Brain microvascular endothelial cell (primary cell): ENCODE data around the gene PTPRM.

ENCODE experiments used
- DNase-seq: peaks from one replicate; pipeline ENCODE4 v3.0.0-alpha.2; 2020
- H3K27ac ChIP-seq: fragments of 250-450 bp; sonication (Bioruptor Pico); 2 replicates; pipeline ENCODE4 v1.5.1; 2020; ENCODE audit warnings: mild to moderate bottlenecking, moderate library complexity
- H3K27me3 ChIP-seq: fragments of 250-450 bp; sonication (Bioruptor Pico); replicated peaks from 2 replicates; pipeline ENCODE4 v1.5.1; 2020; ENCODE audit warnings: mild to moderate bottlenecking
- H3K36me3 ChIP-seq: fragments of 250-450 bp; sonication (Bioruptor Pico); replicated peaks from 2 replicates; pipeline ENCODE4 v1.5.1; 2020; ENCODE audit warnings: mild to moderate bottlenecking
- H3K4me3 ChIP-seq: 2 replicates; pipeline ENCODE4 v1.5.1; 2011; ENCODE audit warnings: low read depth, mild to moderate bottlenecking, control low read depth, low read length, moderate library complexity
- CTCF ChIP-seq: IDR thresholded peaks from 2 replicates; pipeline ENCODE4 v1.5.1; 2011; ENCODE audit warnings: low read depth, mild to moderate bottlenecking, moderate library complexity, low read length, control low read depth, inconsistent platforms; ENCODE audit errors: missing control alignments
- in situ Hi-C: cut with HindIII; loops from 2 replicates; pipeline ENCODE4 v1.10.0; 2017; ENCODE audit warnings: low sequenced_read_pairs, low pct_ligation_motif_present

Gene PTPRM

GRCh38 chr18:8162802-8163201 is 595.7 kb downstream of the PTPRM start:
- H3K4me3 ChIP-seq, result no peak overlapping the region
- no peak overlapping the region for H3K27ac ChIP-seq
- TF ChIP-seq CTCF, result no peak
- H3K36me3 ChIP-seq, result no peaks in the 10 kb centered on the region
- DNase-seq, result no peak
- H3K27me3 ChIP-seq, result no peaks in the 10 kb centered on the region
- in situ Hi-C loops, result no loop called here

GRCh38 chr18:8163286-8163959 is 596.3 kb downstream of the PTPRM start:
- Histone ChIP-seq H3K4me3 (no peak overlapping the region), H3K36me3 (no peaks in the 10 kb centered on the region), H3K27ac (no peak overlapping the region), H3K27me3 (no peaks in the 10 kb centered on the region)
- TF ChIP-seq CTCF, result no peak
- DNase-seq, result no peak
- in situ Hi-C loops, result no loop called here

- Histone ChIP-seq H3K4me3 (no peak overlapping the region), H3K36me3 (no peaks in the 10 kb centered on the region), H3K27ac (no peak overlapping the region), H3K27me3 (no peaks in the 10 kb centered on the region)
- in situ Hi-C loops, result no loop called here
- TF ChIP-seq CTCF, result no peak
- no peak for DNase-seq
Measured at GRCh38 chr18:8165095-8165494, 598.0 kb downstream of the PTPRM start.

GRCh38 chr18:8167026-8167425 is 599.9 kb downstream of the PTPRM start:
- H3K27me3 ChIP-seq, result no peaks in the 10 kb centered on the region
- no peak overlapping the region for H3K27ac ChIP-seq
- H3K36me3 ChIP-seq, result no peaks in the 10 kb centered on the region
- in situ Hi-C loops, result no loop called here
- no peak for DNase-seq
- TF ChIP-seq CTCF, result no peak
- H3K4me3 ChIP-seq, result no peak overlapping the region

GRCh38 chr18:8167673-8168072 is 600.6 kb downstream of the PTPRM start:
- no peak for DNase-seq
- Histone ChIP-seq H3K36me3 (no peaks in the 10 kb centered on the region), H3K27me3 (no peaks in the 10 kb centered on the region), H3K4me3 (no peak overlapping the region), H3K27ac (no peak overlapping the region)
- in situ Hi-C loops, result no loop called here
- no peak for TF ChIP-seq CTCF

GRCh38 chr18:8169722-8170121 is 602.6 kb downstream of the PTPRM start:
- no peaks in the 10 kb centered on the region for H3K36me3 ChIP-seq
- TF ChIP-seq CTCF, result no peak
- no peak overlapping the region for H3K4me3 ChIP-seq
- in situ Hi-C loops, result no loop called here
- H3K27me3 ChIP-seq, result no peaks in the 10 kb centered on the region
- DNase-seq, result no peak
- no peak overlapping the region for H3K27ac ChIP-seq
